Loucy (cell line): ENCODE data around the gene CRHR1.

Source experiments
- H2AFZ ChIP-seq: fragments of 200-600 bp; sonication (generic); 2 replicates; pipeline ENCODE4 v1.6.0; 2016; ENCODE audit warnings: antibody characterized with exemption, mild to moderate bottlenecking, low read length, moderate library complexity
- H3F3A ChIP-seq: fragments of 200-600 bp; 2 replicates; pipeline ENCODE4 v1.6.0; 2016; ENCODE audit warnings: antibody characterized with exemption, low read depth, mild to moderate bottlenecking
- H3K27me3 ChIP-seq: fragments of 200-600 bp; sonication (generic); 2 replicates; pipeline ENCODE4 v1.6.1; 2014; ENCODE audit warnings: low read length, mild to moderate bottlenecking; ENCODE audit not compliant: insufficient read depth, poor library complexity, severe bottlenecking
- H3K36me3 ChIP-seq: fragments of 200-600 bp; sonication (generic); 2 replicates; pipeline ENCODE4 v1.6.1; 2016; ENCODE audit warnings: low read length; ENCODE audit not compliant: insufficient read depth
- H3K4me1 ChIP-seq: fragments of 200-600 bp; sonication (generic); 2 replicates; pipeline ENCODE4 v1.5.1; 2014; ENCODE audit warnings: low read length, mild to moderate bottlenecking; ENCODE audit not compliant: insufficient read depth, poor library complexity, severe bottlenecking
- H3K4me2 ChIP-seq: fragments of 200-600 bp; sonication (generic); 2 replicates; pipeline ENCODE4 v1.6.0; 2014; ENCODE audit warnings: antibody characterized with exemption, low read length, low read depth, mild to moderate bottlenecking; ENCODE audit not compliant: poor library complexity, severe bottlenecking
- H3K4me3 ChIP-seq: fragments of 200-600 bp; sonication (generic); 2 replicates; pipeline ENCODE4 v1.5.1; 2014; ENCODE audit warnings: low read length, mild to moderate bottlenecking, mixed read lengths; ENCODE audit not compliant: poor library complexity, severe bottlenecking
- H3K79me2 ChIP-seq: fragments of 200-600 bp; sonication (generic); 2 replicates; pipeline ENCODE4 v1.6.1; 2014; ENCODE audit warnings: low read length; ENCODE audit not compliant: insufficient read depth
- H3K9ac ChIP-seq: fragments of 200-600 bp; sonication (generic); 2 replicates; pipeline ENCODE4 v1.6.0; 2014; ENCODE audit warnings: mild to moderate bottlenecking, low read depth, low read length, moderate library complexity; ENCODE audit not compliant: poor library complexity, severe bottlenecking
- H3K9me2 ChIP-seq: fragments of 200-600 bp; sonication (generic); replicated peaks from 2 replicates; pipeline ENCODE4 v1.6.1; 2016; ENCODE audit warnings: low read depth, low read length, mixed read lengths
- H3K9me3 ChIP-seq: fragments of 200-600 bp; sonication (generic); 2 replicates; pipeline ENCODE4 v1.6.1; 2014; ENCODE audit warnings: mild to moderate bottlenecking, antibody characterized with exemption, low read length, low read depth; ENCODE audit not compliant: insufficient read depth
- H4K20me1 ChIP-seq: fragments of 200-600 bp; sonication (generic); 2 replicates; pipeline ENCODE4 v1.6.0; 2014; ENCODE audit warnings: antibody characterized with exemption, low read length, mild to moderate bottlenecking; ENCODE audit not compliant: insufficient read depth, poor library complexity, severe bottlenecking
- EZH2phosphoT487 ChIP-seq: fragments of 200-600 bp; IDR thresholded peaks from 2 replicates; pipeline ENCODE4 v1.6.1; 2018; ENCODE audit warnings: antibody characterized with exemption, mild to moderate bottlenecking, moderate library complexity, borderline replicate concordance
- TF ChIP-seq, protein P1 (sequence below): fragments of 200-600 bp; sonication (generic); conservative IDR thresholded peaks from 2 replicates; pipeline ENCODE4 v1.5.1; 2014; ENCODE audit warnings: mild to moderate bottlenecking, antibody characterized with exemption, low read length

Gene CRHR1

GRCh38 chr17:45793999-45794540 is 9.9 kb downstream of the CRHR1 start:
- Histone ChIP-seq H3K9me3 (no peaks in the 10 kb centered on the region), H3K9ac (no peak overlapping the region), H3F3A (no peaks in the 10 kb centered on the region), H4K20me1 (no peaks in the 10 kb centered on the region), H3K4me3 (no peak overlapping the region), H3K27me3 (no peaks in the 10 kb centered on the region), H3K9me2 (no peaks in the 10 kb centered on the region), H2AFZ (no peak overlapping the region), H3K4me1 (no peaks in the 10 kb centered on the region), H3K36me3 (no peaks in the 10 kb centered on the region), H3K4me2 (no peak overlapping the region), H3K79me2 (no peaks in the 10 kb centered on the region)
- TF ChIP-seq, protein P1, sequence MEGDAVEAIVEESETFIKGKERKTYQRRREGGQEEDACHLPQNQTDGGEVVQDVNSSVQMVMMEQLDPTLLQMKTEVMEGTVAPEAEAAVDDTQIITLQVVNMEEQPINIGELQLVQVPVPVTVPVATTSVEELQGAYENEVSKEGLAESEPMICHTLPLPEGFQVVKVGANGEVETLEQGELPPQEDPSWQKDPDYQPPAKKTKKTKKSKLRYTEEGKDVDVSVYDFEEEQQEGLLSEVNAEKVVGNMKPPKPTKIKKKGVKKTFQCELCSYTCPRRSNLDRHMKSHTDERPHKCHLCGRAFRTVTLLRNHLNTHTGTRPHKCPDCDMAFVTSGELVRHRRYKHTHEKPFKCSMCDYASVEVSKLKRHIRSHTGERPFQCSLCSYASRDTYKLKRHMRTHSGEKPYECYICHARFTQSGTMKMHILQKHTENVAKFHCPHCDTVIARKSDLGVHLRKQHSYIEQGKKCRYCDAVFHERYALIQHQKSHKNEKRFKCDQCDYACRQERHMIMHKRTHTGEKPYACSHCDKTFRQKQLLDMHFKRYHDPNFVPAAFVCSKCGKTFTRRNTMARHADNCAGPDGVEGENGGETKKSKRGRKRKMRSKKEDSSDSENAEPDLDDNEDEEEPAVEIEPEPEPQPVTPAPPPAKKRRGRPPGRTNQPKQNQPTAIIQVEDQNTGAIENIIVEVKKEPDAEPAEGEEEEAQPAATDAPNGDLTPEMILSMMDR, result no peak
- no peak for TF ChIP-seq EZH2phosphoT487

- no peaks in the 10 kb centered on the region for H3K9me3 ChIP-seq
- no peak overlapping the region for H3K4me3 ChIP-seq
- no peaks in the 10 kb centered on the region for H3K79me2 ChIP-seq
- no peak overlapping the region for H3K4me2 ChIP-seq
- no peaks in the 10 kb centered on the region for H3K27me3 ChIP-seq
- no peak overlapping the region for H2AFZ ChIP-seq
- TF ChIP-seq EZH2phosphoT487, result no peak
- TF ChIP-seq, protein P1, result no peak
- H3F3A ChIP-seq, result no peaks in the 10 kb centered on the region
- H4K20me1 ChIP-seq, result no peaks in the 10 kb centered on the region
- no peak overlapping the region for H3K9ac ChIP-seq
- H3K9me2 ChIP-seq, result no peaks in the 10 kb centered on the region
- H3K4me1 ChIP-seq, result no peaks in the 10 kb centered on the region
- no peaks in the 10 kb centered on the region for H3K36me3 ChIP-seq
Measured at GRCh38 chr17:45794840-45795239, 10.7 kb downstream of the CRHR1 start.

- no peaks in the 10 kb centered on the region for H4K20me1 ChIP-seq
- no peaks in the 10 kb centered on the region for H3K4me1 ChIP-seq
- H3K36me3 ChIP-seq, result no peaks in the 10 kb centered on the region
- H3K27me3 ChIP-seq, result no peaks in the 10 kb centered on the region
- no peaks in the 10 kb centered on the region for H3K9me3 ChIP-seq
- H3K79me2 ChIP-seq, result no peaks in the 10 kb centered on the region
- no peak overlapping the region for H3K4me3 ChIP-seq
- no peak overlapping the region for H2AFZ ChIP-seq
- no peaks in the 10 kb centered on the region for H3K9me2 ChIP-seq
- H3K4me2 ChIP-seq, result no peak overlapping the region
- TF ChIP-seq, protein P1, result no peak
- no peak for TF ChIP-seq EZH2phosphoT487
- no peak overlapping the region for H3K9ac ChIP-seq
- H3F3A ChIP-seq, result no peaks in the 10 kb centered on the region
Measured at GRCh38 chr17:45800816-45801215, 16.7 kb downstream of the CRHR1 start.
